Retinal pigment epithelial cell (primary cell): ENCODE measurements around the gene IKBKE.

Experiments used
- DNase-seq: peaks from one replicate; pipeline ENCODE4 v3.0.0-alpha.2; 2010; ENCODE audit warnings: low read depth
- H3K4me3 ChIP-seq: 2 replicates; pipeline ENCODE4 v1.5.1; 2011; ENCODE audit warnings: mild to moderate bottlenecking, low read length, control low read depth, moderate library complexity
- CTCF ChIP-seq: conservative IDR thresholded peaks from 2 replicates; pipeline ENCODE4 v1.5.1; 2011; ENCODE audit warnings: low read depth, low read length, control low read depth, inconsistent platforms

Gene IKBKE

DNA sequence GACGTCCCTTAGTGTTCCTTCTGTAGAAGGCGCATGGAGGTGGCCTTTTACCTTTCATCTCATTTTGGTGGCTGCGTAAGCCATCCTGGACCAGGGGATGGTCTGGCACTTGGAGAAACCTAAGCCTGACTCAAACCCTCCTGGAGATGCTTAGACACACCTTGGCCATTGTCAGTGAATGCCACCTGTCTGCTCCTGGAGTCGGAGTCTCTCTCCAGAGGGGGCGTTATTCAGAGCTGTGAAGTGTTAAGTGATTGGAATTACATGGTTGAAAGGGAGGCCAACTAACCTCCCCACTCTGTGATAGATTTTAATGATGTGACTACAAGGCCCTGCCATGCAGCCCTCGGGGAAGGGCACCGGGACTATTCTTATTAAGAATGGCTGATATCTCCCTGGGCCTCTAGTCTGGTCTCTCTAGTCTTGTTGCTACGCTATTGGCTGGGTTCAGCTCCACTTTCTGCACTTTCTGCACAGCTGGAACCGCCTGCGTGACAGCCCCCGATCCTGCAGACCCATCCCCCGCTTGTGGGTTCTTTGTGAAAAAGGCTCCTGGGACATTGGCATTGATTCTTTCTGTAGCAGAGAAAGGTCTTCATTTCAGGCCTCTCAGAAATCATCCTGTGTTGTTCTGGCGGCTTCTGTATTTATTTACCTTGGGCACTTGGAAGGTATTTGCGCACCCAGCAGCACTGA is 41.2 kb downstream of the IKBKE start:
- no peak for TF ChIP-seq CTCF
- H3K4me3 ChIP-seq: no peak overlapping the region
- DNase-seq: no peak

- DNase-seq: no peak
- no peak overlapping the region for H3K4me3 ChIP-seq
- TF ChIP-seq CTCF: no peak
Measured at GRCh38 chr1:206512058-206512850, 42.0 kb downstream of the IKBKE start.

- no peak for DNase-seq
- no peak overlapping the region for H3K4me3 ChIP-seq
- no peak for TF ChIP-seq CTCF
Measured at GRCh38 chr1:206512851-206513180, 42.5 kb downstream of the IKBKE start.

GRCh38 chr1:206513312-206514111 is 43.2 kb downstream of the IKBKE start:
- peak; percentile 63 for DNase-seq
- TF ChIP-seq CTCF: no peak
- no peak overlapping the region for H3K4me3 ChIP-seq

GRCh38 chr1:206514813-206515387 is 44.6 kb downstream of the IKBKE start:
- TF ChIP-seq CTCF: no peak
- DNase-seq: no peak

GRCh38 chr1:206516728-206516990 is 46.4 kb downstream of the IKBKE start:
- H3K4me3 ChIP-seq: no peak overlapping the region
- no peak for DNase-seq
- no peak for TF ChIP-seq CTCF

More at GRCh38 chr1:206514813-206515387, 44.6 kb downstream of the IKBKE start:
- H3K4me3 ChIP-seq: no peak overlapping the region
